NCI-H2081 treated with DMSO at 0.1 percent for 48 hours (cell line): ENCODE measurements around the gene PPP4C.

Experiments
- DNase-seq: peaks from one replicate; lab custom pipeline; 2025; lab: John Stamatoyannopoulos, UW

Gene PPP4C

GRCh38 chr16:30054959-30055553, 20.7 kb upstream of the PPP4C start:
- no peak for DNase-seq

DNA sequence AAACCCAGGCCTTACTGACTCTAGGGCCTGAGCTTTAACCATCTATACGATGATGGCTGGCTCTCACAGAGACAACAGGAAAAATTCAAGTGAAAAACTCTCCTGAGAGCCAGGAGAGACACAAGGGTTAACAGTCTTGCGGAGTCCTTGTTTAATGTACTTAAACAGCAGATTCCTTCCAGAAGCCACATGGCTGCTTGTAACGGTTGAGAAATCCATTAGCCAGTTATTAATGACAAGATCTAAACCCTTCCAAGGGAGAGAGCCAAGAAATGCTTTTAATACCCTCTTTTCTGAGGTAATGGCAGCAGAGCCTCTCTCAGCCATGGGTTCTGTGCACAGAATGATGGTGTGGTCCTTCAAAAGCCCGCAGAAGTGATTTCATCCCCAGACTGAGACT, 15.4 kb upstream of the PPP4C start:
- DNase-seq, result no peak

DNA sequence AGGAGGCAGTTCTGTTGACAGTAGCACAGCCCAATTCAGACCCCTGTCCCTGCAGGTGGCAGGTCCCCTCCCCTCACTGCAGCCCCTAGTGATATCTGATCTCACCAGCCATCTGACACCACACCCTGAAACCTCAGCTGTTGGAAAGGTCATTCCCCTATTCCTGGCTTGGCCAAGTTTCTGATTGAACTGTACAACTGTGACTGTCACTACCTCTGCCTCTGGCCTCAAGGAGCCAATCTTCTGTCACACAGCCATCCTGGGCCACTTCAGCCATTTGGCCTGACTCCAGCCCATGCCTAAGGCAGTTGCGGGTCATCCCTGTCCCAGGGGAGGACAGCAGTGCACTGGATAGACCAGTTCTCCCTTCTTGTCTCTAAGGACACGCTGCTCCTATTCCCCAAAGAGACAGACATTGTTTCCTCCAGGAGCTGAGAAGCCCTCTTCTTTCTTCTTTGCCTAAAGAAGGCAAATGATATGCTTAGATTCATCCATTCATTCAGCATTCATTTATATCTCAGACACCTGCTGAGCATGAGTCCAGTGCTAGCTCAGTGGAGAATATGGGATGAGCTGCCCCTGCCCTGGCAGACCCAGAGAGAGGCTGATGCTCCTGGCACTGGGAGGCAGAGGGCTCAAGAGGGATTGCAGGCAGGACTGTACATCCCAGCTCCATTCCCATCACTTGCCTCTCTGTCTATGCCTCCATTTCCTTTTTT, 14.8 kb upstream of the PPP4C start:
- no peak for DNase-seq

GRCh38 chr16:30063278-30063892, 12.4 kb upstream of the PPP4C start:
- DNase-seq, result no peak

GRCh38 chr16:30063893-30064728, 11.7 kb upstream of the PPP4C start:
- DNase-seq, result no peak

DNA sequence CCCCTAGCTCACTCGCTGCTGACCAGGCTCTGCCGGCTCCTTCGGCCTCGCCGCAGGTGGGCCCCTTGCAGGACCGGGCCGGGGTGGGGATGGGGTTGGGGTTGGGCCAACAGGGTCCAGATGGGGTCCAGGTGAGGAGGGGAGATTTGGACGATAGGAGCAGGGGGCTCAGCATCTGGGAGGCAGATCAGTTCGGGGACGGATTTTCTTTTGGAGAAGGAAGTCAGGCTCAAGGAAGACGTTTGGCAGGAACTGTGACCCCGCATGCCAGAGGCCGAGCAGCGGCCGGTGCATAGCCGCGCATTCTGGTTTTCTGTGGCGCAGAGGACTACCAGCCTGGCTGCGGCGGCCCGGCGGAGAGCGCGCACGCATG, 11.1 kb upstream of the PPP4C start:
- DNase-seq, result no peak

DNA sequence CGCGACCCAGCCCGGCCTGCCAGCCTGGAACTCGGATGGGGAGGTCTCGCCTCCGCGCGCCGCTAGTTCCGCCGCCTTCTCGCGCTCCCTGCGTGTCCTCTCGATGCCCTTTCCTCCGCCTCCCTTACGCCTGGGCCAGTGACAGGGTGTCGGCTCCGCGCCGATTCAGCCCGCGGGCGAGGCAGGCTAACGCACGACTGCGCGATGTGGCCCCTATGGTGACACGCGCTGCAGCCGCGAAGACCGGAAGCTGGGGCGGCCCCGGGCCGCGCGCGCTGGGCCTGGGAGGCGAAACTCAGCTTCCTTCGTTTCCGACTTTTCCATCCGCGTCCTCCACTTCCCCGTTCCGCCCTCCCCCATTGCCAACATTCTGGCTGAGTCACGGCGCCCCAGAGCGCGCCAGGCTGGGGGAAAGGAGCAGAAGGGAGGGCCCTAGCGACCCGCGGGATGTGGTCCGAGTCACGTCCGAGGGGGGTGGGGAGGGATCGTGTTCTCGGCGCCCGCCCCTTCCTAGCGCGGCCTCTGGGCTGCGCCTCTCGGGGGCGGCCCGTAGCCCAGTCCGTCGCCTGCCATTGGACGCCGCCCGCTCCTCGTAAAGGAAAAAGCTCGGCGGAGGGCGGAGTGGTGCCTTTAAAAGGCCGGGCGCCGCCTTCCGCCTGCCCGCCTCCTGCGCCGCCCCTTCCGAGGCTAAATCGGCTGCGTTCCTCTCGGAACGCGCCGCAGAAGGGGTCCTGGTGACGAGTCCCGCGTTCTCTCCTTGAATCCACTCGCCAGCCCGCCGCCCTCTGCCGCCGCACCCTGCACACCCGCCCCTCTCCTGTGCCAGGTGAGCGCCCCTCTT, 10.5 kb upstream of the PPP4C start, which contains the start of gene ALDOA:
Gene ALDOA, plus strand, starts transcription at position 659 of the 841 bp plus-strand sequence. CDS start 1,138 bp downstream, outside the sequence.
- peak; percentile 66 for DNase-seq

DNA sequence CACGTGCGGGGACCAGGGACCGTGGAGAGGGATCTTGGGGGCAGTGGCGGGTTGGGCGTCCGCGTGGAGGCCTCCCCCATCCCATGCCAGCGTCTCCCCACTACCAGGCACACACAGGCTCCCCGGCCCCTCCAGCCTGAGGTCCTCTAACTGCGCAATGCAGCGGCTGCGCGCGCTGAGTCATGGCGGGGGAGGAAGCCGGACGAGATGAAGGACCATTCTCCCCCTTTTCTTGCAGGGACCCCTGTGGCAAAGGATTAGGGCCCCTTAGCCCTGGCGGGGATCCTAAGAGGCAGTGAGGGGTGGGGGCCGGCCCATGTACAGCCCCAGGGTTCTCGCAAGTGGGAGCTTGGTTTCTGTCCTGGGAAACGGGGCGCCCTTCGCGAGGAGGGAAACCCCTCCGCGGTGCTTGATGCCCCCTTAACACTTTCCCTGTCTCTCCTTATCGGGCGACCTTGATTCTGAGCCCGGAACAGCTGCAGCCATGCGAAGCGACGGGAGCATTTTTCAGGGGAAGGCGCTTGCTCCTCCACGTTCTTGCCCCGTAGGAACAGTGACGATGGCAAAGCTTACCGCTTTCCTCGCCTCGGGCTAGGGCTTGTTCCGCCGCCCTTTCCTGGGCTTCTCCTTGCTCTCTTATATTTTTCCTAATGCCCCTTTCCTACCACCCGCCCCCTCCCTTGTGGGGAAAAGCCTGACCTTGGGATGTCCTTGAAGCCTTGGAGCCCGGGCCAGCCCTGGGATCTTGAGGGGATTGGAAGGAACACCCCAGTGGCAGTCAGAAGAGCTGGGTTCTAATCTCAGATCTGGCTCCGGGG, 9.6 kb upstream of the PPP4C start:
- DNase-seq, result no peak

DNA sequence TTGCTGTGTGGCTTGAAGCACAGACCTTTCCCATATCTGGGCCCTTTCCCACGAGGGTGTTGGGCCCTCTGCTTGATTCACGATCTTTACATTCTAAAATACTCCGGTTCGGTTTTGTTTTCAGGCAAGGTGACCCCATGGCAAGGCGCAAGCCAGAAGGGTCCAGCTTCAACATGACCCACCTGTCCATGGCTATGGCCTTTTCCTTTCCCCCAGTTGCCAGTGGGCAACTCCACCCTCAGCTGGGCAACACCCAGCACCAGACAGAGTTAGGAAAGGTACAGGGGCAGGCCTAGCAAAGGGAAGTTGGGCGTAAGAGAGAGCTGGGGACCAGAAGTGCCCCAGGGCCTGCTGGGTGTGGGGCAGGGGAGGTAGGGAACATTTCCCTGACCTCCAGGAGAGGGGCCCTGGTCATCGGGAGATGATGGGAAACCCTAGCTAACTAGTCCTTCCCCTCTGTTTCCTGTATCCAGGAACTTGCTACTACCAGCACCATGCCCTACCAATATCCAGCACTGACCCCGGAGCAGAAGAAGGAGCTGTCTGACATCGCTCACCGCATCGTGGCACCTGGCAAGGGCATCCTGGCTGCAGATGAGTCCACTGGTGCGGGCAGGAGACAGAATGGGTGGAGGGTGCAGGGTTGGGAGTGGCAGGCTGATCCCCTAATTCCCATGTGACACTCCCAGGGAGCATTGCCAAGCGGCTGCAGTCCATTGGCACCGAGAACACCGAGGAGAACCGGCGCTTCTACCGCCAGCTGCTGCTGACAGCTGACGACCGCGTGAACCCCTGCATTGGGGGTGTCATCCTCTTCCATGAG, 8.8 kb upstream of the PPP4C start:
- DNase-seq, result no peak

DNA sequence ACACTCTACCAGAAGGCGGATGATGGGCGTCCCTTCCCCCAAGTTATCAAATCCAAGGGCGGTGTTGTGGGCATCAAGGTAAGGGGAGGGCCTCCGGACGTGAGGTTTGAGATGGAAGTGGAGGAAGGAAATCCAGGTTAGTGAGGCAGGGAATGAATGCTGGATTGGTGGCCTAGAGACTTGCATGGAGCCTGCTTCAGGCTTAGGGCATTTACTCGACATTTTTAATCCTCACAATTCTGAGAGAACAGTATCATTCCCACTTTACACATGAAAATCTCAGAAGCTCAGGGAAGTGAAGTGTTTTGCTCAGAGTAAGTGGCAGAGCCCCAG, 8.2 kb upstream of the PPP4C start:
- no peak for DNase-seq

- DNase-seq, result no peak
These were observed 7.5 kb upstream of the PPP4C start for GRCh38 chr16:30068333-30068732.

GRCh38 chr16:30068750-30069610, 6.8 kb upstream of the PPP4C start:
- DNase-seq, result no peak

GRCh38 chr16:30069611-30070462, 6.0 kb upstream of the PPP4C start:
- DNase-seq, result no peak

GRCh38 chr16:30070490-30070889, 5.3 kb upstream of the PPP4C start:
- no peak for DNase-seq

DNA sequence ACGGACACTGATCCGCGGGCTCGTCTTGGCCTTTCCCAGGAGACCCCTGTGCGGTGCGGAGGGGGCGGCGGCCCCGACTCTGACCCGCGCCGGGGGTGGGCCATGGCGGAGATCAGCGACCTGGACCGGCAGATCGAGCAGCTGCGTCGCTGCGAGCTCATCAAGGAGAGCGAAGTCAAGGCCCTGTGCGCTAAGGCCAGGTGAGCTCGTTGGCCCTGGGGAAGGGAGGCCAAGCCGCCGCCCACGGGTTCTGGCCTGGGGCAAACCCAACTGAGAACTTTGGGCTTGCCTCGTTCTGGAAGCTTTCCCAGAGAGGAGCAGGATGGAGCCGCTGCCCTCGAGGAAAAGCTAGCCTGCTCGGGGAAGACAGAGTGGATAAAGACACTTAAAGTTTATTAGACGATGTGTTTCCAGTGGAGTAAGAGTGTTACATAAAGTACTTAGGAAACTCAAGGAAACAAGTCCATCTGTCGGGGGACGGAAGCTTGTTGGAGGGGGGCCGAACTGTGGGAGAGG, 540 bp downstream of the PPP4C start:
- no peak for DNase-seq

- no peak for DNase-seq
These were observed 1.9 kb downstream of the PPP4C start for GRCh38 chr16:30077656-30078055.

- DNase-seq, result no peak
These were observed 3.0 kb downstream of the PPP4C start for GRCh38 chr16:30078744-30079143.

GRCh38 chr16:30079480-30079879, 3.7 kb downstream of the PPP4C start:
- no peak for DNase-seq
